Right forelimb (tissue), 1 donor: ENCODE data around the gene HIP1R.
"Not testable (repeated sequence)": the region's sequence is repeated elsewhere in the genome, so short reads cannot be mapped to it uniquely, and the experiment has no call there.

Experiments used
- DNase-seq: peaks from one replicate; pipeline ENCODE4 v3.0.0-alpha.2; 2018

Gene HIP1R

GRCh38 chr12:122834921-122835749 is at the start of gene HIP1R:
Gene HIP1R, plus strand, starts transcription at chr12:122835457. Its CDS starts 94 bp downstream, at chr12:122835551.
- peak; percentile 63 for DNase-seq

GRCh38 chr12:122785503-122785902 is 49.8 kb upstream of the HIP1R start:
- DNase-seq = no peak

GRCh38 chr12:122788387-122788786 is 46.9 kb upstream of the HIP1R start:
- DNase-seq = no peak

GRCh38 chr12:122789637-122790036 is 45.6 kb upstream of the HIP1R start:
- DNase-seq = no peak

- no peak for DNase-seq
Observed at GRCh38 chr12:122790393-122791075, 44.7 kb upstream of the HIP1R start.

GRCh38 chr12:122793685-122794106 is 41.6 kb upstream of the HIP1R start:
- peak; percentile 46 for DNase-seq

- DNase-seq = no peak
Observed at GRCh38 chr12:122795807-122796206, 39.5 kb upstream of the HIP1R start.

GRCh38 chr12:122799641-122800243 is 35.5 kb upstream of the HIP1R start:
- no peak for DNase-seq

GRCh38 chr12:122803937-122804336 is 31.3 kb upstream of the HIP1R start:
- no peak for DNase-seq

GRCh38 chr12:122804957-122805356 is 30.3 kb upstream of the HIP1R start:
- not testable (repeated sequence) for DNase-seq

- no peak for DNase-seq
Observed at GRCh38 chr12:122807651-122808050, 27.6 kb upstream of the HIP1R start.

GRCh38 chr12:122811777-122812176 is 23.5 kb upstream of the HIP1R start:
- DNase-seq = no peak

- no peak for DNase-seq
Observed at GRCh38 chr12:122813310-122813713, 21.9 kb upstream of the HIP1R start.

- DNase-seq = no peak
Observed at GRCh38 chr12:122819209-122819785, 16.0 kb upstream of the HIP1R start.

- DNase-seq = no peak
Observed at GRCh38 chr12:122820138-122820537, 15.1 kb upstream of the HIP1R start.

GRCh38 chr12:122820838-122821271 is 14.4 kb upstream of the HIP1R start:
- no peak for DNase-seq

GRCh38 chr12:122823429-122823828 is 11.8 kb upstream of the HIP1R start:
- DNase-seq = no peak

- no peak for DNase-seq
Observed at GRCh38 chr12:122825773-122826724, 9.2 kb upstream of the HIP1R start.

GRCh38 chr12:122827258-122827657 is 8.0 kb upstream of the HIP1R start:
- DNase-seq = no peak

GRCh38 chr12:122830517-122831214 is 4.6 kb upstream of the HIP1R start:
- no peak for DNase-seq
